NK-92 (cell line): ENCODE results near the gene LMO7.
"Not testable (repeated sequence)": the region's sequence is repeated elsewhere in the genome, so short reads cannot be mapped to it uniquely, and the experiment has no call there.

Experiments used
- DNase-seq: peaks from one replicate; lab custom pipeline; 2025; ENCODE audit not compliant: unreplicated experiment; lab: John Stamatoyannopoulos, UW

The LMO7 gene

GRCh38 chr13:75695908-75696307 is 59.8 kb downstream of the LMO7 start:
- not testable (repeated sequence) for DNase-seq

- DNase-seq, result no peak
These were observed 62.9 kb downstream of the LMO7 start for GRCh38 chr13:75699062-75699461.

- DNase-seq, result not testable (repeated sequence)
These were observed 63.6 kb downstream of the LMO7 start for GRCh38 chr13:75699717-75700116.

- DNase-seq, result no peak
These were observed 64.4 kb downstream of the LMO7 start for GRCh38 chr13:75700552-75700951.

- no peak for DNase-seq
These were observed 66.3 kb downstream of the LMO7 start for GRCh38 chr13:75702476-75702875.

GRCh38 chr13:75703769-75704168 is 67.6 kb downstream of the LMO7 start:
- no peak for DNase-seq

GRCh38 chr13:75704194-75704926 is 68.2 kb downstream of the LMO7 start:
- no peak for DNase-seq

GRCh38 chr13:75704927-75705288 is 68.8 kb downstream of the LMO7 start:
- no peak for DNase-seq

GRCh38 chr13:75705395-75705794 is 69.3 kb downstream of the LMO7 start:
- DNase-seq, result no peak

GRCh38 chr13:75705908-75706307 is 69.8 kb downstream of the LMO7 start:
- no peak for DNase-seq

GRCh38 chr13:75713852-75714251 is 77.7 kb downstream of the LMO7 start:
- no peak for DNase-seq

- no peak for DNase-seq
These were observed 79.7 kb downstream of the LMO7 start for GRCh38 chr13:75715601-75716523.

GRCh38 chr13:75717525-75717924 is 81.4 kb downstream of the LMO7 start:
- no peak for DNase-seq

GRCh38 chr13:75721307-75721706 is 85.2 kb downstream of the LMO7 start:
- no peak for DNase-seq

GRCh38 chr13:75723901-75724300 is 87.8 kb downstream of the LMO7 start:
- DNase-seq, result no peak

- DNase-seq, result no peak
These were observed 88.8 kb downstream of the LMO7 start for GRCh38 chr13:75724752-75725517.

- no peak for DNase-seq
These were observed 89.6 kb downstream of the LMO7 start for GRCh38 chr13:75725736-75726135.

- no peak for DNase-seq
These were observed 90.2 kb downstream of the LMO7 start for GRCh38 chr13:75726306-75726705.

- not testable (repeated sequence) for DNase-seq
These were observed 97.0 kb downstream of the LMO7 start for GRCh38 chr13:75733113-75733512.

- no peak for DNase-seq
These were observed 100.0 kb downstream of the LMO7 start for GRCh38 chr13:75736173-75736572.

- DNase-seq, result no peak
These were observed 102.7 kb downstream of the LMO7 start for GRCh38 chr13:75738841-75739240.
